H9 (cell line): ENCODE measurements around the gene BST2. TPM values are rescaled to one million over a fixed set of nuclear protein-coding genes. Genes with fewer than 3 reads are reported as not detected.

Experiments
- DNase-seq: peaks from one replicate; pipeline ENCODE4 v3.0.0-alpha.2; 2017
- H2AFZ ChIP-seq: one replicate; pipeline ENCODE4 v1.6.1; 2013; ENCODE audit warnings: mild to moderate bottlenecking, low read length, control low read depth, moderate library complexity
- H2AK5ac ChIP-seq: 2 replicates; pipeline ENCODE4 v1.6.1; 2013; ENCODE audit warnings: low read length, control low read depth, mixed read lengths; ENCODE audit not compliant: insufficient read length
- H2BK120ac ChIP-seq: one replicate; pipeline ENCODE4 v1.6.1; 2013; ENCODE audit warnings: low read depth, mild to moderate bottlenecking, low read length, control low read depth, inconsistent platforms; ENCODE audit not compliant: poor library complexity, severe bottlenecking
- H2BK12ac ChIP-seq: 2 replicates; pipeline ENCODE4 v1.6.1; 2013; ENCODE audit warnings: low read length, control low read depth, mixed read lengths, low read depth; ENCODE audit not compliant: insufficient read length
- H2BK15ac ChIP-seq: 2 replicates; pipeline ENCODE4 v1.6.1; 2013; ENCODE audit warnings: low read depth, low read length, control low read depth
- H2BK20ac ChIP-seq: one replicate; pipeline ENCODE4 v1.6.1; 2013; ENCODE audit warnings: low read depth, mild to moderate bottlenecking, low read length, control low read depth, inconsistent platforms; ENCODE audit not compliant: poor library complexity, severe bottlenecking
- H2BK5ac ChIP-seq: 2 replicates; pipeline ENCODE4 v1.6.1; 2013; ENCODE audit warnings: low read length, control low read depth, mixed read lengths; ENCODE audit not compliant: insufficient read length
- H3K14ac ChIP-seq: 2 replicates; pipeline ENCODE4 v1.6.1; 2013; ENCODE audit warnings: low read length, control low read depth; ENCODE audit not compliant: insufficient read depth
- H3K18ac ChIP-seq: 2 replicates; pipeline ENCODE4 v1.6.1; 2013; ENCODE audit warnings: low read depth, mild to moderate bottlenecking, mixed read lengths, low read length, control low read depth; ENCODE audit not compliant: insufficient read length
- H3K23ac ChIP-seq: 2 replicates; pipeline ENCODE4 v1.6.1; 2013; ENCODE audit warnings: low read length, control low read depth, mixed read lengths, low read depth; ENCODE audit not compliant: insufficient read length
- H3K23me2 ChIP-seq: 2 replicates; pipeline ENCODE4 v1.6.1; 2013; ENCODE audit warnings: low read depth, mild to moderate bottlenecking, mixed read lengths, low read length, control low read depth; ENCODE audit not compliant: insufficient read length, poor library complexity, severe bottlenecking
- H3K27ac ChIP-seq: 2 replicates; pipeline ENCODE4 v1.5.1; 2013; ENCODE audit warnings: low read length, control low read depth, mixed read lengths, low read depth; ENCODE audit not compliant: insufficient read length
- H3K27me3 ChIP-seq: 2 replicates; pipeline ENCODE4 v1.6.1; 2013; ENCODE audit warnings: low read length, control low read depth, inconsistent platforms; ENCODE audit not compliant: insufficient read depth
- H3K4ac ChIP-seq: 2 replicates; pipeline ENCODE4 v1.6.1; 2013; ENCODE audit warnings: low read depth, mild to moderate bottlenecking, control low read depth, inconsistent platforms, low read length, moderate library complexity
- H3K4me1 ChIP-seq: 2 replicates; pipeline ENCODE4 v1.6.1; 2013; ENCODE audit warnings: low read length, control low read depth, inconsistent platforms; ENCODE audit not compliant: insufficient read depth
- H3K4me2 ChIP-seq: 2 replicates; pipeline ENCODE4 v1.6.1; 2013; ENCODE audit warnings: low read length, control low read depth, mixed read lengths; ENCODE audit not compliant: insufficient read length, insufficient read depth
- H3K56ac ChIP-seq: 2 replicates; pipeline ENCODE4 v1.6.1; 2013; ENCODE audit warnings: low read depth, mild to moderate bottlenecking, mixed read lengths, low read length, control low read depth; ENCODE audit not compliant: insufficient read length
- H3K79me1 ChIP-seq: 2 replicates; pipeline ENCODE4 v1.6.1; 2013; ENCODE audit warnings: low read depth, mild to moderate bottlenecking, moderate library complexity, low read length, control low read depth, inconsistent platforms; ENCODE audit not compliant: insufficient read depth, poor library complexity, severe bottlenecking
- H3K79me2 ChIP-seq: 2 replicates; pipeline ENCODE4 v1.6.1; 2013; ENCODE audit warnings: low read length, control low read depth, inconsistent platforms; ENCODE audit not compliant: insufficient read depth
- H3K9ac ChIP-seq: 2 replicates; pipeline ENCODE4 v1.6.1; 2013; ENCODE audit warnings: low read length, control low read depth, mixed read lengths; ENCODE audit not compliant: insufficient read length; ENCODE audit errors: extremely low read depth
- H3K9me3 ChIP-seq: one replicate; pipeline ENCODE4 v1.6.1; 2013; ENCODE audit warnings: low read depth, low read length, inconsistent platforms; ENCODE audit not compliant: control insufficient read depth
- H3T11ph ChIP-seq: one replicate; pipeline ENCODE4 v1.6.1; 2013; ENCODE audit warnings: mild to moderate bottlenecking, low read length, control low read depth, inconsistent platforms
- H4K20me1 ChIP-seq: one replicate; pipeline ENCODE4 v1.6.1; 2013; ENCODE audit not compliant: control insufficient read depth, insufficient read length, insufficient read depth
- H4K5ac ChIP-seq: 2 replicates; pipeline ENCODE4 v1.6.1; 2013; ENCODE audit warnings: low read depth, mild to moderate bottlenecking, mixed read lengths, low read length, control low read depth; ENCODE audit not compliant: insufficient read length
- H4K8ac ChIP-seq: replicated peaks from 2 replicates; pipeline ENCODE4 v1.6.1; 2013; ENCODE audit warnings: low read length, control low read depth, mixed read lengths, low read depth; ENCODE audit not compliant: insufficient read length
- H4K91ac ChIP-seq: 2 replicates; pipeline ENCODE4 v1.6.1; 2013; ENCODE audit warnings: low read depth, mild to moderate bottlenecking, moderate library complexity, mixed read lengths, low read length, control low read depth; ENCODE audit not compliant: insufficient read length
- H3K27ac Mint-ChIP-seq, 3 experiments: 2 replicates in 2 of 3; 3 replicates in 1 of 3; pipeline ENCODE4 v1.8.0; 2020 to 2021; ENCODE audit warnings: mixed read lengths in 3 of 3, mild to moderate bottlenecking in 1 of 3, moderate library complexity in 1 of 3
- H3K27me3 Mint-ChIP-seq: 2 replicates; pipeline ENCODE4 v1.8.0; 2021; ENCODE audit warnings: low read depth, mild to moderate bottlenecking, moderate library complexity, mixed read lengths
- H3K36me3 Mint-ChIP-seq, 3 experiments: 2 replicates in 2 of 3; 3 replicates in 1 of 3; pipeline ENCODE4 v1.8.0; 2020 to 2021; ENCODE audit warnings: low read depth in 3 of 3, mixed read lengths in 3 of 3; ENCODE audit not compliant: insufficient read depth in 1 of 3
- H3K4me1 Mint-ChIP-seq, 2 experiments: 2 replicates each; pipeline ENCODE4 v1.8.0; 2020; ENCODE audit warnings: mixed read lengths in 2 of 2
- H3K4me3 Mint-ChIP-seq, 2 experiments: 2 replicates in 1 of 2; 3 replicates in 1 of 2; pipeline ENCODE4 v1.8.0; 2020 to 2021; ENCODE audit warnings: mild to moderate bottlenecking in 2 of 2, mixed read lengths in 2 of 2, moderate library complexity in 1 of 2
- H3K9me3 Mint-ChIP-seq, 2 experiments: 2 replicates in 1 of 2; 3 replicates in 1 of 2; pipeline ENCODE4 v1.8.0; 2020; ENCODE audit warnings: mild to moderate bottlenecking in 2 of 2, mixed read lengths in 2 of 2, moderate library complexity in 1 of 2
- WGBS: extraction: QIAGEN DNeasy Blood & Tissue Kit; methylation state at CpG from one replicate; pipeline ENCODE4 v1.1.7; 2013; ENCODE audit warnings: missing lambda C conversion rate, low lambda C conversion rate, mixed read lengths; ENCODE audit not compliant: insufficient read length; ENCODE audit errors: extremely low coverage; 5-methylcytosine and 5-hydroxymethylcytosine counted together
- total RNA-seq: library from RNA; stranded (reverse); gene quantifications from 2 replicates; pipeline ENCODE4 v1.2.1, GENCODE V29; 2021
- TF ChIP-seq, protein P1 (sequence below): fragments of 200-600 bp; sonication (generic); conservative IDR thresholded peaks from 3 replicates; pipeline ENCODE4 v1.8.0; 2021; ENCODE audit warnings: antibody characterized with exemption, mild to moderate bottlenecking

The BST2 gene
- total RNA-seq, 1 experiment from 2014 or later: 63.3 TPM

DNA sequence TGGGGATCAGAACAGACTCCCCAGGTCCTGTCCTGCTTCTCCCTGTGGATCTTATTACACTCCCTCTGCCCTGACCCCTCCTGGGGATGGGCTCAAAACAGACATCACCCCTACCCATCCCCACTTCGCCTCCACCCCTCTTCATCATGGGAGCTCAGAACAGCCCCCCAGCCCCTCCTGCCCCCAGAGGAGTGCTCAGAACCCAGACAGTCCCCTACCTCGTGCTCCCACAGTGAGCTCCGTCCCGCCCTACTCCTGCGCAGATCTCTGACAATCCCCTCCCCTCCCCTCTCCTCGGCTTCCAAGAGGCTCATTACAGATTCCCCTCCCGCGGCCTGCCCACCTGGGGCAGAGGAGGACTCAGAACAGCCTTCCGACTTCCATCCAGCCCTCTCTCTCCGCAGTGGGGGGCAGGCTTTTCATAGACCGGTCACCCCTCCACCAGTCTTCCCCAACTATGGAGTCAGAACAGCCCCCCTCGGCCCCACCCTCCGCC is 49.2 kb upstream of the BST2 start:
- H3K27ac ChIP-seq: no peak overlapping the region
- H4K5ac ChIP-seq: no peak overlapping the region
- peaks cover 0 to 2% (median 0%) of the 10 kb centered on the region in 3 experiments; a peak in 2 of 7 replicates for H3K36me3 Mint-ChIP-seq
- peaks cover 4% of the 10 kb centered on the region for H4K20me1 ChIP-seq
- H2AFZ ChIP-seq: no peak overlapping the region
- no peak overlapping the region for H2BK120ac ChIP-seq
- H3K4me1 Mint-ChIP-seq: peaks cover 7 to 14% of the 10 kb centered on the region in 2 experiments
- no peak overlapping the region for H2BK12ac ChIP-seq
- no peak overlapping the region for H3K4ac ChIP-seq
- H3T11ph ChIP-seq: no peak overlapping the region
- DNase-seq: peak; percentile 56
- no peak overlapping the region for H3K27ac Mint-ChIP-seq
- TF ChIP-seq, protein P1, sequence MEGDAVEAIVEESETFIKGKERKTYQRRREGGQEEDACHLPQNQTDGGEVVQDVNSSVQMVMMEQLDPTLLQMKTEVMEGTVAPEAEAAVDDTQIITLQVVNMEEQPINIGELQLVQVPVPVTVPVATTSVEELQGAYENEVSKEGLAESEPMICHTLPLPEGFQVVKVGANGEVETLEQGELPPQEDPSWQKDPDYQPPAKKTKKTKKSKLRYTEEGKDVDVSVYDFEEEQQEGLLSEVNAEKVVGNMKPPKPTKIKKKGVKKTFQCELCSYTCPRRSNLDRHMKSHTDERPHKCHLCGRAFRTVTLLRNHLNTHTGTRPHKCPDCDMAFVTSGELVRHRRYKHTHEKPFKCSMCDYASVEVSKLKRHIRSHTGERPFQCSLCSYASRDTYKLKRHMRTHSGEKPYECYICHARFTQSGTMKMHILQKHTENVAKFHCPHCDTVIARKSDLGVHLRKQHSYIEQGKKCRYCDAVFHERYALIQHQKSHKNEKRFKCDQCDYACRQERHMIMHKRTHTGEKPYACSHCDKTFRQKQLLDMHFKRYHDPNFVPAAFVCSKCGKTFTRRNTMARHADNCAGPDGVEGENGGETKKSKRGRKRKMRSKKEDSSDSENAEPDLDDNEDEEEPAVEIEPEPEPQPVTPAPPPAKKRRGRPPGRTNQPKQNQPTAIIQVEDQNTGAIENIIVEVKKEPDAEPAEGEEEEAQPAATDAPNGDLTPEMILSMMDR: no peak
- no peak overlapping the region for H3K14ac ChIP-seq
- H2BK5ac ChIP-seq: no peak overlapping the region
- no peaks in the 10 kb centered on the region for H3K4me1 ChIP-seq
- no peak overlapping the region for H2BK20ac ChIP-seq
- no peak overlapping the region for H3K18ac ChIP-seq
- no peak overlapping the region for H3K9ac ChIP-seq
- no peaks in the 10 kb centered on the region for H3K79me1 ChIP-seq
- H3K23me2 ChIP-seq: no peaks in the 10 kb centered on the region
- no peaks in the 10 kb centered on the region for H3K79me2 ChIP-seq
- H3K23ac ChIP-seq: no peak overlapping the region
- no peak overlapping the region for H3K56ac ChIP-seq
- peak overlapping the region; percentile 34 to 80 for H3K4me3 Mint-ChIP-seq
- no peak overlapping the region for H2BK15ac ChIP-seq
- WGBS: no CpG with 5 or more reads among the region's 13 CpGs
- no peak overlapping the region for H2AK5ac ChIP-seq
- no peak overlapping the region for H4K91ac ChIP-seq
- H3K27me3 Mint-ChIP-seq: peaks cover 67% of the 10 kb centered on the region
- peaks cover 0 to 5% of the 10 kb centered on the region in 2 experiments; a peak in 1 of 5 replicates for H3K9me3 Mint-ChIP-seq
- peak overlapping the region; percentile 38 for H3K4me2 ChIP-seq
- H4K8ac ChIP-seq: no peak overlapping the region
- H3K9me3 ChIP-seq: no peaks in the 10 kb centered on the region
- H3K27me3 ChIP-seq: peaks cover 3% of the 10 kb centered on the region; the same call in 1 of the 2 replicates
